HG03565 (cell line): ENCODE results near the gene ATP2B2.

Experiments used
- ATAC-seq: cut with Tn5 transposase; IDR thresholded peaks from one replicate; pipeline ENCODE4 v1.9.1; 2021; ENCODE audit warnings: mild to moderate bottlenecking, moderate library complexity; ENCODE audit not compliant: unreplicated experiment

The ATP2B2 gene

GRCh38 chr3:10530241-10530640 lies 24.9 kb upstream of the ATP2B2 start:
- ATAC-seq: no peak

- ATAC-seq: no peak
Measured at GRCh38 chr3:10529809-10530208, 24.4 kb upstream of the ATP2B2 start.

DNA sequence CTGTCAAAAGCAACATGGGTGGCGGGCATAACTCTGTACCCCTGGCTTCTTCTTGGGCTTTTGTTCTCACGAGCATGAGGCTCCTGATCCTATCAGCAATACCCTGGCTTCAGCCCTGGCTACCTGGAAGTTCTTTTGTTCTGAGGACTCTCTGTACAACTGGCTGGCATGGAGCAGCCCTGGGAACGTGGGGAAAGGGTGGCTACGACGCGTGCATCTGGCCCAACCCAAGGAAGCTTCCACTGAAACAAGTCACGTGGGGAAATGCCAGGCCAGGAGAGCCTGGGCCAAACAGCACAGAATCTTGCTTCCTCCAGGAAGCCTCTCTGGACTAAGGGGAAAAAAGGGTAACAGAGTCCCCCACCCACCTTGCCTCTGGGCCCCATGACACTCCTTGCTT lies 22.7 kb upstream of the ATP2B2 start:
- ATAC-seq: no peak

- ATAC-seq: no peak
Measured at GRCh38 chr3:10527295-10528001, 22.1 kb upstream of the ATP2B2 start.

DNA sequence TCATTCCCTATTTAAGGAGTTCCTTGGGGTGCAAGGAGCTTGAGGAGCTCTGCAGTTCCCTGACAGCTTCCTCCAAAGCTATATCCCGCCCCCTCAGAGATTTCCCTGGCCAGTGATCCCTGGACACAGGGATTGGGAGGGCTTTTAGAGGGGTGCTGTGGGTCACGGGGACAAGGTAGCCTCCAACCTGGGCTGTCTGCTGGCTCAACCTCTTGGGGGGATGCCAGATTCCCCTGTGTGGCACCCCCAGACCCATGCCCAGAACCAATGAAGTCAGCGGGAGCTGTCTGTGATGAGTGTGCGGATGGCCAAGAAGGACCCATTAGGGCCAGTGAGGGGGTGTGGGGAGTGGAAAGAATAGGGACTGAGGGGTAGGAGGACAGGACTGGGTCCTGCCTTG lies 21.0 kb upstream of the ATP2B2 start:
- no peak for ATAC-seq

GRCh38 chr3:10524799-10525301 lies 19.5 kb upstream of the ATP2B2 start:
- no peak for ATAC-seq

- ATAC-seq: no peak
Measured at GRCh38 chr3:10524270-10524669, 18.9 kb upstream of the ATP2B2 start.

DNA sequence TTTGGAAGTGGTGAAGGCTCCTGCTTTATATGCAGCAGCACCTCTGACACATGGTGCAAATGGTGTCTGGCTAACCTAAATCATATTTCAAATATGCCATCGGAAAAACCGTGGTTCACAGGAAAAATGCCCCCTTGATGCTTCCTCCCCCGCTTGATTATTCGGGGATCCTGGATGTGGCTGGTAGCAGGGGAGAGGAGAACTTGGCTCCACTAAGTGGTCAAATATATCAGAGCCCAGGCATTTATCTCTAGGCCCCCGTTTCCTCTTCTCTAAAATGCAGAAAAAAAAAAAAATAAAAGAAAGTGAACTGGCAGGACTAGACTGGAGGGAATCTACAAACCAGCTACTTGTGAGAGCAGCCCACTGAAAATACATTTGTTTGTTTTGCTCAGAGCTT lies 18.2 kb upstream of the ATP2B2 start:
- no peak for ATAC-seq

GRCh38 chr3:10522646-10523303 lies 17.4 kb upstream of the ATP2B2 start:
- ATAC-seq: no peak

- ATAC-seq: no peak
Measured at GRCh38 chr3:10521772-10522441, 16.5 kb upstream of the ATP2B2 start.

GRCh38 chr3:10520072-10520471 lies 14.7 kb upstream of the ATP2B2 start:
- no peak for ATAC-seq

GRCh38 chr3:10519236-10519635 lies 13.8 kb upstream of the ATP2B2 start:
- ATAC-seq: no peak

- ATAC-seq: no peak
Measured at GRCh38 chr3:10518506-10519150, 13.2 kb upstream of the ATP2B2 start.

GRCh38 chr3:10517627-10518026 lies 12.2 kb upstream of the ATP2B2 start:
- no peak for ATAC-seq

DNA sequence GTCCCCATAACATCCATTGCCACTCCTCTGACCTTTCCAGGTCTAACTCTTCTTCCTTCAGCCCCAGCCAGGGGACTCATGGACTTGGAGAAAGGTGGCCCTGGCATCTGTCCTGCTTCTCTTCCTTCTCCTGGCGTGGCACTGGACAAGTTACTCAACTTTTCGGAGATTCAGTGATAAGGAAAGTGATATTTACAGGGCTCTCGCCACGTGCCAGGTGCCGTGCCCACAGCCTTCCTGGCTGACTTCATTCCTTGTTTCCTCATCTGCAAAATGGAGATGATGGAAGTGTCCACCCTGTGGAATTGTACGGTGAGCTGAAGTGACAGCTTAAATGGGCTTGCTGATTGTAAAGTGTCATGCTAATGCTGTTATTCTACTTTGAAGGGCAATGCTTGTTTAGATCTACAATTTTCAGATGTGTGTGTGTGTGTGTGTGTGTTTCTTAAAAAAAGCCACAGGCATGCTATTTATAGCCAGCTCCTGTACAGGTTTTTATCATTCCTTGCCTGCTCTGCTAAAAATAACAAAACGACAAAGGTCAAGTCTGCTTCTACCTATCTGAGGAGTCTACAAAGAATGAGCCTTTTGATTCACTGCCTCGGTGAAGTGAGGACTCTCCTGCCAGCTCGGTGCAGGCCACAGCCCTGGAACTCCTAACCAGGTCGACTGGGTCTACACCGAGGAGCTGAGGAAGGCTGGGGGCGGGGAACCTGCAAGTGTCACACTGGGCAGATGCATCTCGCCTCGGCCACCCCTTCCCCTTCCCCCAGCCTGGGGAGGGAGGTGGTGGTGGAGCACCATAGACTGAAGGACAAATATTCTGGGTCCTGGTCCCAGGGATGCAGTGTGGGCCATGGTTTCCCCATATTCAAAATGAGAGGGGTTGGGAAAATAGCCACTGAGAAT lies 11.4 kb upstream of the ATP2B2 start:
- ATAC-seq: no peak

GRCh38 chr3:10515884-10516495 lies 10.6 kb upstream of the ATP2B2 start:
- ATAC-seq: no peak

- ATAC-seq: no peak
Measured at GRCh38 chr3:10515396-10515795, 10.0 kb upstream of the ATP2B2 start.

DNA sequence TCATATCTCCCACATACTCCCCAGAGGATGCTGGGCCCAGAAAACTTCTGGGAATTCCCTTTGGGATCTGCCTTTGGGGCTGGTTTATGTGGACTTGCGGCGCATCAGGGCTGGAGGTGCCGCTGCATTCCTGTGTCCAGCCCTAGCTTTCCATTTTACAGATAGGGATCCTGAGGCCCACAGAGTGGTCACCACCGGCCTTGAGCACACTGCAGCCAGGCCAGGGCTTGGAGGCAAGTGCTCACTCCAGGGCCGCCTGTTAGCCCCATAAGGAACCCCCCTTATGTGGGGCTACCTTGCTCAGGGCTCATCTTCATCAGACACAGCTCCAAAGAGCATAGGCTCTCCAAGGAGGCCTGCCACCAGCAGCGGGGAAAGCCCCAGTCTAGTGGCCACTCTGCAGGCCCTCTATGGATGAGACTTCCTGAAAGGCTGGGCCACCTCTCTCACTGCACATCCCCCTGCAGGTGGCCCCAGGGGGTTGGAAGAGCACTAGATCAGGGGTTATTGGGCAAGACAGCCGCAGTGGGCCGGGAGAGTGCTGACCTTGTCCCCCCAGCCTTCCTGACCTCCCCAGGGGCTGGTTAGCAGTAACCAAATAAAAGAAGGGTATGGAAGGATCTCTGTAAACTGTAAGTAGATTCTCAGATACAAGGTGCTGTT lies 9.2 kb upstream of the ATP2B2 start:
- no peak for ATAC-seq

GRCh38 chr3:10513306-10513705 lies 7.9 kb upstream of the ATP2B2 start:
- no peak for ATAC-seq
